AG08396 (cell line): ENCODE data around the gene MOB1A.

Experiments used
- DNase-seq: peaks from one replicate; pipeline ENCODE4 v3.0.0; 2012; ENCODE audit warnings: low spot score, mixed read lengths

MOB1A gene

GRCh38 chr2:74103763-74104162, 74.9 kb downstream of the MOB1A start:
- DNase-seq: no peak
